Astrocyte (in vitro differentiated cells and primary cell): ENCODE measurements around the gene E4F1. TPM values are rescaled to one million over a fixed set of nuclear protein-coding genes. Genes with fewer than 3 reads are reported as not detected.

Source experiments
- DNase-seq: peaks from one replicate; pipeline ENCODE4 v3.0.0-alpha.2; 2010; ENCODE audit warnings: low read depth
- FAIRE-seq: peaks from 2 replicates; lab custom pipeline; 2011; peaks lifted over from hg19 to GRCh38; lab: Jason Lieb, UNC
- H2AFZ ChIP-seq: 2 replicates; pipeline ENCODE4 v1.6.0; 2012; ENCODE audit warnings: low read depth, low read length, inconsistent platforms
- H3K27ac ChIP-seq: 2 replicates; pipeline ENCODE4 v1.5.1; 2011; ENCODE audit warnings: low read depth, low read length, inconsistent platforms
- H3K27me3 ChIP-seq: 2 replicates; pipeline ENCODE4 v1.6.0; 2011; ENCODE audit warnings: low read length, inconsistent platforms; ENCODE audit not compliant: insufficient read depth
- H3K36me3 ChIP-seq: 2 replicates; pipeline ENCODE4 v1.5.1; 2011; ENCODE audit warnings: low read length, inconsistent platforms; ENCODE audit not compliant: insufficient read depth
- H3K4me1 ChIP-seq: 2 replicates; pipeline ENCODE4 v1.5.1; 2011; ENCODE audit warnings: low read length, inconsistent platforms; ENCODE audit not compliant: insufficient read depth
- H3K4me2 ChIP-seq: 2 replicates; pipeline ENCODE4 v1.6.0; 2012; ENCODE audit warnings: low read length, inconsistent platforms
- H3K4me3 ChIP-seq: 2 replicates; pipeline ENCODE4 v1.5.1; 2011; ENCODE audit warnings: low read depth, mild to moderate bottlenecking, low read length, inconsistent platforms; ENCODE audit not compliant: insufficient read depth
- H3K79me2 ChIP-seq: 2 replicates; pipeline ENCODE4 v1.6.0; 2012; ENCODE audit warnings: mild to moderate bottlenecking, low read length, inconsistent platforms; ENCODE audit not compliant: insufficient read depth
- H3K9ac ChIP-seq: 2 replicates; pipeline ENCODE4 v1.6.0; 2012; ENCODE audit warnings: mild to moderate bottlenecking, low read length, inconsistent platforms
- H3K9me3 ChIP-seq: 2 replicates; pipeline ENCODE4 v1.5.1; 2012; ENCODE audit warnings: low read depth, mild to moderate bottlenecking, low read length, inconsistent platforms; ENCODE audit not compliant: insufficient read depth
- H4K20me1 ChIP-seq: 2 replicates; pipeline ENCODE4 v1.6.0; 2012; ENCODE audit warnings: low read length, inconsistent platforms; ENCODE audit not compliant: insufficient read depth
- H3K27ac Mint-ChIP-seq: one replicate; pipeline ENCODE4 v1.8.0; 2021; ENCODE audit warnings: mild to moderate bottlenecking, mixed read lengths; ENCODE audit not compliant: unreplicated experiment
- H3K27me3 Mint-ChIP-seq: one replicate; pipeline ENCODE4 v1.8.0; 2021; ENCODE audit warnings: low read depth, mixed read lengths; ENCODE audit not compliant: unreplicated experiment
- H3K36me3 Mint-ChIP-seq: one replicate; pipeline ENCODE4 v1.8.0; 2021; ENCODE audit warnings: low read depth, mixed read lengths; ENCODE audit not compliant: unreplicated experiment
- H3K4me1 Mint-ChIP-seq: one replicate; pipeline ENCODE4 v1.8.0; 2021; ENCODE audit warnings: low read depth, mixed read lengths; ENCODE audit not compliant: unreplicated experiment
- H3K4me3 Mint-ChIP-seq: one replicate; pipeline ENCODE4 v1.8.0; 2021; ENCODE audit warnings: mild to moderate bottlenecking, moderate library complexity, mixed read lengths; ENCODE audit not compliant: unreplicated experiment
- H3K9me3 Mint-ChIP-seq: one replicate; pipeline ENCODE4 v1.8.0; 2021; ENCODE audit warnings: mild to moderate bottlenecking, mixed read lengths; ENCODE audit not compliant: unreplicated experiment
- CTCF ChIP-seq: IDR thresholded peaks from 2 replicates; pipeline ENCODE4 v1.5.1; 2011; ENCODE audit warnings: low read depth, mild to moderate bottlenecking, inconsistent platforms, low read length, moderate library complexity; ENCODE audit not compliant: insufficient read depth
- EZH2 ChIP-seq: IDR thresholded peaks from 2 replicates; pipeline ENCODE4 v1.6.1; 2012; ENCODE audit warnings: mild to moderate bottlenecking, low read length, inconsistent platforms; ENCODE audit not compliant: insufficient read depth
- total RNA-seq: library from RNA; stranded (reverse); gene quantifications from 2 replicates; pipeline ENCODE4 v1.2.1, GENCODE V29; 2021

Gene E4F1
- total RNA-seq, 1 donor from 2014 or later, result 22.8 TPM

- H3K27ac ChIP-seq, result peak within 1 kb of the TSS; percentile 94
- Mint-ChIP-seq H3K27me3 (no peaks in the 10 kb centered on the region), H3K9me3 (no peaks in the 10 kb centered on the region), H3K27ac (peak within 1 kb of the TSS; percentile 93), H3K4me1 (peaks cover 16% of the 10 kb centered on the region), H3K36me3 (peaks cover 10% of the 10 kb centered on the region), H3K4me3 (peak within 1 kb of the TSS; percentile 97)
- DNase-seq (peak; percentile 87), FAIRE-seq (no peak)
- H3K27me3 ChIP-seq, result no peaks in the 10 kb centered on the region
- H3K4me2 ChIP-seq, result peak within 1 kb of the TSS; percentile 86
- peaks cover 74% of the 10 kb centered on the region for H4K20me1 ChIP-seq
- peaks cover 12% of the 10 kb centered on the region for H3K36me3 ChIP-seq
- peak within 1 kb of the TSS; percentile 77 for H3K4me3 ChIP-seq
- no peaks in the 10 kb centered on the region for H3K9me3 ChIP-seq
- TF ChIP-seq CTCF (no peak), EZH2 (no peak)
- H2AFZ ChIP-seq, result peak within 1 kb of the TSS; percentile 99
- peak within 1 kb of the TSS; percentile 88 for H3K9ac ChIP-seq
- H3K79me2 ChIP-seq, result peaks cover 73% of the 10 kb centered on the region
- H3K4me1 ChIP-seq, result peaks cover 17% of the 10 kb centered on the region
Observed at GRCh38 chr16:2267913-2268666, 44.7 kb downstream of the E4F1 start, which contains the start of gene RNPS1. TSS of gene RNPS1 (minus strand) at chr16:2268126. CDS start at chr16:2264643, 3,483 bp downstream.

- peaks cover 17% of the 10 kb centered on the region for H3K4me1 ChIP-seq
- FAIRE-seq (no peak), DNase-seq (no peak)
- no peak overlapping the region for H3K27ac ChIP-seq
- no peaks in the 10 kb centered on the region for H3K9me3 Mint-ChIP-seq
- peaks cover 54% of the 10 kb centered on the region for H4K20me1 ChIP-seq
- no peaks in the 10 kb centered on the region for H3K9me3 ChIP-seq
- no peak overlapping the region for H3K9ac ChIP-seq
- peak overlapping the region; percentile 90 for H3K4me3 Mint-ChIP-seq
- no peaks in the 10 kb centered on the region for H3K27me3 ChIP-seq
- H3K79me2 ChIP-seq, result peaks cover 53% of the 10 kb centered on the region
- H3K4me3 ChIP-seq, result no peak overlapping the region
- H3K27me3 Mint-ChIP-seq, result no peaks in the 10 kb centered on the region
- no peak overlapping the region for H3K4me2 ChIP-seq
- peaks cover 9% of the 10 kb centered on the region for H3K36me3 Mint-ChIP-seq
- H3K36me3 ChIP-seq, result no peaks in the 10 kb centered on the region
- H3K27ac Mint-ChIP-seq, result no peak overlapping the region
- H3K4me1 Mint-ChIP-seq, result peaks cover 15% of the 10 kb centered on the region
- TF ChIP-seq CTCF, result no peak
- TF ChIP-seq EZH2, result no peak
- no peak overlapping the region for H2AFZ ChIP-seq
Observed at GRCh38 chr16:2270070-2270462, 46.7 kb downstream of the E4F1 start.
